Glomerular visceral epithelial cell (primary cell): Measurements from ENCODE around the gene NXN.
A peak's percentile ranks its signal among the peaks of the same experiment; 100 is the strongest.
"Not testable (repeated sequence)": the region's sequence is repeated elsewhere in the genome, so short reads cannot be mapped to it uniquely, and the experiment has no call there.

Source experiments
- DNase-seq: peaks from one replicate; pipeline ENCODE4 v3.0.0-alpha.2; 2016; ENCODE audit errors: extremely low spot score

Gene NXN

DNA sequence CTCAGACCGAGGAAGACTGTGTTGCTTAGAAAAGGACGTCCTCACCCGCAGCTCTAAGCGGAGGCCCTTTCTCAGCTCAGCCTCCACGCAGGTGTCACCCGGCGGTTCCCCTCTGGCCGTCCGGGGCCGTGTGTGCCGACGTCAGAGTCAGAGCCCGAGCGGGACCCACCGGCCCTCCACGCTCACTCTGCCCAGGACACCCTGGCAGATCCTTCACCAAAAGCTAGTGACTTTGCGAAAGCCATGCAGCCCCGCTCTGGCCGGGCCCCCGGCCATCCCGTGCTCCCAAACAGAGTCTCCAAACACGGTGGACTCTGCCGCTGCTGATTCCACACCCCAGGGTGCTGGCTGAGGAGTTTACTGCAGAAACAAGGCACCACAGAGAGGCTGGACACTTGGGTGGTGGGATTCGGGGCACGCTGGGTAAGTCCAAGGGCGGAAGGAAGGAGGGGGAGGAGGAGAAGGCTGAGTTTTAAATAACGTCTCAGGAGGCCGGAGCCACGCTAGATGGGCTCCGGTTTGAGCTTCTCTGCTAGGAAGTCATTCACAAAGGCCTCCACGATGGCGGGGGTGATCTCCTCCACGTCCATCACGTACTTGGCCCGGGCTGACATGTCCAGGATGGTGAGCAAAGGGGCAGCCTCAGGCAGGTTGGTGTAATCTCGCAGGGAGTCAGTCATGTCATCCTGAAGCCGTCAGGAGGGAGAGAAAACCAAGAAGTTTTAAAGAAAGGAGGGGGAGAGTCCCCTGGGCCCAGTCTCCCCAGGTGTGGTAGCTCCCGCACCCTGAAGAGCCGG is 178.9 kb downstream of the NXN start:
- no peak for DNase-seq

DNA sequence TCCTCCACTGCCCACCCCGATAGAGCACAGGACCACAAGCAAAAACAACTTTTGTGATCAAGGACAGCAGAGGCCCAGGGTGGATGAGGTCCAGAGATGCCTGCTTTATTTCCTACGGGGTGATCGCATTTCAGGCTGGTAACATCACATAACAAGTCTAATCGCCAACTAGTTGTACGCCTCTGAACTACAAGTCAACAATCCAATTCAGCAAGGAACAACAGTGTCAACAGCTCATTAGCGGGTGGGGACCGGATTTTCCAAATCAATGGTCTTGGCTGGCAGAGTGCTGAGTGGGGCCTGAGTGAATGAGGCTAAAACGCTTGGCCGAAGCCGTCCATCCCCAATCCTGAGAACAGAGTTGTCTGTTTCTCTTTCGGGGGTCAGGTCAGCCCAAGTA is 180.3 kb downstream of the NXN start:
- DNase-seq, result no peak

DNA sequence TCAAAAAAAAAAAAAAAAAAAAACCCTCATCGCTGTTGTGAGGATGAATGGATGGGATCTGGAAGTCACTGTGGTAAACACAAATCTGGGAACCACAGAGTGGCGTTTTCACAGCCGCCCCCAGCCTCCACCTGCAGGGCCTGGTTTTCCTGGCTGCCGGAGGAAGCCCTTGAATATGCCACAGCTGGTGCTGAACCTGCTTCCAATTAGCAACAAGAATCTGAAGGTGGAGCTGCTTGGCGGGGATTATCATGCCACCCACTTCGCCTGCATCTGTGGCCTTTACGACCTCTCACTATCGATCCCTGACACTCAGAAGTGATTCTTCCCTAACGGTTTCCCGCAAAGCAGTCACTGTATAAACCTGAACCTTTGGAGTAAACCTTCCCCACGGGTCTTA is 181.3 kb downstream of the NXN start:
- no peak for DNase-seq

DNA sequence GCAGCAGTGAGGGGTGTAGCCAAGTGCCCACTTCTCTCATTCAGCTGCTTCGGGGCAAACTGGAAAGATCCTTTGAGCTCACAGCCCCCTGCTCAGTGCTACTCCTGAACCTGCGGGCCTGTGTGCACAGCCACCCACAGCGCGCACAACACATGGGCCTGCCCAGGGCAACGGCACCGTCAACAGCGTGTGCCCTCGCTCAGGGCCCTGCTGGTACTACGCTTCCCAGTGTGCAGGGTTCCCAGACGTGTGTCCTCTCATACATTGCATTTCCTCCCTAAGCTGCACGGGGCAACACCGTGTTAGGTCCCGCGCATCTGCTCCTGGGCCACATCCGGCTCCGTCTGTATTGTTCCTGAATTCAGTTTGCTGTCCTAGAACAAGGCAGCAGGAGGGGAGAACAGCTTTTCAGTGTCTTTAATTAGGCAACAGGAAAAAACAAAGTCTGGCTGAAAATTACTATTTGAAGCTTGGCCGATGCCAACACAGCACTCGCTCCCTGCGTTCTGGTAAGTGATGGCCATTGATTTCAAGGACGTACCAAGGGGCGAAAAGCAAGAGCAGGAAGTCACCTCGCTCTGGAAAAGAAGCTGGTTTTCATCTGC is 182.2 kb downstream of the NXN start:
- no peak for DNase-seq

DNA sequence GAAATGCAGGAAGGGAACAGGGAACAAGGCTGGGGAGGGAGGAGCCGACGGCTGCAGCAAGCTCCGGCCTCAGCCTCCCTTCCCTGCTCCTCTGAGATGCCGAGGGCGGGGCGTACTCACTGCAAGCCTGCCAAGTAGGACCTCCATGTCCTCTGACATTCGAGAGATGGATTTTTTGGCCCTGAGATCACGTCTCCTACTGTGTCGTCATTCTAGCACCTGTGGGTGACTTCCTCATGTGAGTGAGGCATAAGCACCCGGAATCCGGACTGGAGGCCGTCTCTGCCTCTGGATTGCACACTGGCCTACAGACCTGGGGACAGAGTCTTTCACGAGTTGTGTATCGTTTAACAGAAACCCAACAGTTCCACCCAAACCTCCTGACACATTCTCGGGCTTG is 183.0 kb downstream of the NXN start:
- no peak for DNase-seq

DNA sequence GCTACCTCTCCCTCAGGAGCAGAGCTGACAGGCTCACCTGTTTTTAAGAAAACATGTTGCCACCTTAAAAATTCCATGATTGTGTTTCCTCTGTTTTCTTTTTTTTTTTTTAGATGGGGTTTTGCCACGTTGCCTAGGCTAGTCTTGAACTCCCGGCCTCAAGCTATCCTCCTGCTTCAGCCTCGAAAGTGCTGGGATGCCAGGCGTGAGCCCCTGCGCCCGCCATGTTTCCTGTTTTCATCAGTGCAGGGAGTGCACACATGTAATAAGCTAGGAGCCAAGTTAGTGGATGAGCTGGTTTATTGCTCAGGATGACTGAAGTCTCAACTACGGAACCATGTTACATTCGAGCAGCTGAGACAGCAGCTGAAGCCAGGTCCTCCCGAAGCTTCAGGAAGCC is 183.9 kb downstream of the NXN start:
- no peak for DNase-seq

DNA sequence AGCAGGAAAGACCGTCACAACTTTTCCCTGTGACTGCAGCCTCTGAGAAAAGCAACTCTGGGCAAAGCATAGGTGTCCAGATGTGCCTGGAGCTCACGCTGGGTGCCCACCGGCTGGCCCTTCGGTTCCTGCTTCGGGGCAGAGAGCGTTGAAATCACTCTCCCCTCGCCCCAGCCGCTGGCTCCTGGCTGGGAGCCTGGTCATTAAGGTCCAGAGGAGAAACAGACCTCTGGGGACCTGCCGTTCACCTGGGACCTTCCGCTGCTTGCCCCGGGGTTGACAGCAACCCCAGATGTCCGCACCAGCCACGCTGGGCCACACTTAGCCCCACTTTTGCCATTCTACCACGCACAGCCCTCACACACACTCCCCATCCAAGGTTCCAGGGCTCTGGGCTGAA is 184.3 kb downstream of the NXN start:
- DNase-seq, result no peak

DNA sequence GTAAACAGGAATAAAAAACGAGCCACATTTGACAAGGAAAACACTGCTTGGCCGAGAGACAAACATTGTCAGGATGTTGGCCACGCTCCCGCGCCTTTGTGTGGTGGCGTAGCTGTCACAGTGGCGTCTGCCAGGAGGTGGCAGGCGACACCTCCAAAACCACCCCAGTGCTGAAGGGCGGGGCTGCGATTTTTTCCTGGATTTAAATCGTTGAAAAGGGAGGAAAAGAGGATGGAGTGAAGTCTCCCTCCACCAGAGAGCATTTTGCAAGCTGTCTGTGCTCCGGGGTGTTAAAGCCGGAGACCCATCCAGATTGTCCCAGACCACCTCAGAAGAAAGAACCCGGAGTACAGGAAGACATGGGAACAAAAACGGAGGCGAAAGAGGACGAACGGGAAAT is 184.7 kb downstream of the NXN start:
- DNase-seq, result peak; percentile 58

DNA sequence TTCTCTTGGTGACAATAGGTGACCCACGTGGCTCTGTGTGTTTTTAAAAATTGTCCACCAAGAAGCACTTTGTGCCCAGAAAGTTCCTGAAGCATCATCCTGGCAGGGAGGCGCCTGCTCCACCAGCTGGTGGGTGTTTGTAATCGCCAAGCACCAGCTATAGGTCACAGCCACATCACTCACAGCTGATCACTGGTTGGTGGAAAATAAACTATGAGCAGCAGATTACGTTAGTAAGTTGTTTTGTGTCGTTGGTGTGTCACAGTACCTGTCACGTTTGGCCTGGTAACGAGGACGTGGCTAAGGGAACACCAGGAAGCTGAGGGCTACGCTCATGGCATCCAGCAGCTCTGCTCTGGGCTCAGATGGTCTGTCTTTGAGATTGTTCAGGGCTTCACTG is 187.3 kb downstream of the NXN start:
- DNase-seq, result no peak

DNA sequence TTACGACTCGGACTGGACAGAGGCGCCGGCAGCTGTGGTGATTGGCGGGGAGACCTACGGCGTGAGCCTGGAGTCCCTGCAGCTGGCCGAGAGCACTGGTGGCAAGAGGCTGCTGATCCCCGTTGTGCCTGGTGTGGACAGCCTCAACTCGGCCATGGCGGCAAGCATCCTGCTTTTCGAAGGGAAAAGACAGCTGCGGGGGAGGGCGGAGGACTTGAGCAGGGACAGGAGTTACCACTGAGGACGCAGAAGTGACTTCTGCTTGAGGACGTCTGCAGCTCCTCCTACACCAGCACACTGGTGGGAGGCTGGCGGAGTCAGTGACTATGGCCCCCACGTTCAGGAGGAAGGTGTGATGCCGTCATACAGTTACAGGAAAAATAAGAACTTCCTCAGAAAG is 187.7 kb downstream of the NXN start:
- no peak for DNase-seq

DNA sequence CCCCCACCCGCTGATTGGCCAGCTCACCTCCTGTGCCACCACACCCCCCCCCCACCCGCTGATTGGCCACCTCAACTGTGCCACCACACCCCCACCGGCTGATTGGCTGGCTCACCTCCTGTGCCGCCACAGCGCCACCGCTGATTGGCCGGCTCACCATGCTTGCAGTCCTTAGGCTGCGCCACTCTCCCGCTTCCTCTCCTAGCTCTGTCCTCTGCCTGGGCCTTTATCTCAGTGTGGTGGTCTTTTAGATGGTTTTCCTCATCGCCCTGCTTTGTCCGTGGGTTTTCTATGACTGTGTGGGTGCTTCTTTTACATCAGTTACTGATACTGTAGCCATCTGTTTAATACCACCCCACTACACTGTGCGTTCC is 188.7 kb downstream of the NXN start:
- not testable (repeated sequence) for DNase-seq

DNA sequence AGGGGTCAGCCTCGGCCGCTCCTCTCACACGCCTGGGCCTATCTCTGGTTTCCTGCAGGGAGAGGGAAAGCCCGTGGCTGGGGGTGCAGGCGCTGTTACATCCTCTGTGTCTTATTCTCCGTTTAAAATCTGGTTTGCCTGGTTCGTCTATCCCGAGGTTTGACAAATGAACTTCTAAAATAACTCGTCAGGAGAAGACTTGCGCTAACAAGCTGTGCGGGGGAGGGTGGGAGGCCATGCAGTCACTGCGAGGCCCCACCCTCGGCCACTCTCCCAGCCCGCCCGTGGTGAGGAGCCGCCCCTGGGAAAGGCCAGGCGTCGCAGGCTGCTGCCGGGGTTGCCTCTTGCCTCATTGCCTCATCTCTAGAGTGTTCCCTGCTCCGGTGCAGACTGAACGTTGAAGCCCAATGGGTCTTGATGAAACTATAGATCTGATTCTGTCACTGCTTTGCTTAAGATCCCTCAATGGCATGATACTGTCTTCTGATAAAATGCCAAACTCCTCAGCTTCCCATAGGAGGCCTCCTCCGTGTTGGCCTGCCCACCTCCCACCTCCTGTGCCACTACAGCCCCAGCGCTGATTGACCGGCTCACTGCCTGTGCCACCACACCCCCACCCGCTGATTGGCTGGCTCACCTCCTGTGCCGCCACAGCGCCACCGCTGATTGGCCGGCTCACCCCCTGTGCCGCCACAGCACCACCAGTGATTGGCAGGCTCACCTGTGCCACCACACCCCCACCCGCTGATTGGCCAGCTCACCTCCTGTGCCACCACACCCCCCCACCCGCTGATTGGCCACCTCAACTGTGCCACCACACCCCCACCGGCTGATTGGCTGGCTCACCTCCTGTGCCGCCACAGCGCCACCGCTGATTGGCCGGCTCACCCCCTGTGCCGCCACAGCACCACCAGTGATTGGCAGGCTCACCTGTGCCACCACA is 189.4 kb downstream of the NXN start:
- DNase-seq, result not testable (repeated sequence)

DNA sequence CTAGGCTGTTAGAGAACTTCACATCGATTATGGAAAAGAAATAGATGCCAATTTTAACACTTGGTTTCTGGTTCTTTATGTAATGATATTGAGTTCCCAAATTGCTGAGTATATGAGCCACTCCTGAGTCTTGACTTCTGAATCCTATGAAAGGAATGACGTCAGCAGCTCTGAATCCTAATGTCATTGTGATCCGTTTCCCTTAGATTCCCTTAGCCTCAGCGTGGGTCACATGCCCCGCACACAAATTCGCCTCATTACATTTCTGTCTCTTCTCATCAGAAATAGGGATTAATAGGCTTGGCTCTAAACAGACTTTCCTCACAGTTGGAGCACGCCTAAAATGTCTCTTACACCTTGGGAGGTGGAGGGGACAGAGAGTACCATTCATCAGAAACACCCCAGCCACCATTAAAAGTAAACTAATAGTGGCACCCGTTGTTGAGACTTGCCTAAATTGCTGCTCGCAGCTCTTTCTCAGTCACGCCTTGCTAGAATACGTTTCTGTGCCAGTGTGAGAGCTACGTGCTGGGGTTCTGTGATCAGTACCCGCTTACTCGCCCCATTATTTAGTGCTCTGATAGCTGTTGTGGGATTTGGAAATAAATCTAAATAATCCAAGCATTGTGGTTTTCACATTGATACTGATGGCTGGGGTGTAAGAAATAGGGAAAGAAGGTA is 190.3 kb downstream of the NXN start:
- DNase-seq, result no peak

DNA sequence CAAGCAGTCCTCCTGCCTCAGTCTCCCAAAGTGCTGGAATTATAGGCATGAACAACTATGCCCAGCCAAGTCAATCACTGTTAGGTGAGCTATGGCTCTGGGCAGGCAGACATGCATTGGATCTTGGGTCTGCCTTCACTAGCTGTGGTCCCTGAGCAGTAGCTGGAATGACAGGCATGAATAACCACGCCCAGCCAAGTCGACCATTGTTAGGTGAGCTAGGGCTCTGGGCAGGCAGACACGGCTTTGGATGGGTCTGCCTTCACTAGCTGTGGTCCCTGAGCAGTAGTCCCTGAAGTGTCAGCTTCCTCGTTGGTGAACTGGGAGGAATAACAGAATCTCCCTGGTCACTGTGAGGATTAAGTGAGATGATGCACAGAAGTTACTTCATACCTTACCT is 191.0 kb downstream of the NXN start:
- no peak for DNase-seq

DNA sequence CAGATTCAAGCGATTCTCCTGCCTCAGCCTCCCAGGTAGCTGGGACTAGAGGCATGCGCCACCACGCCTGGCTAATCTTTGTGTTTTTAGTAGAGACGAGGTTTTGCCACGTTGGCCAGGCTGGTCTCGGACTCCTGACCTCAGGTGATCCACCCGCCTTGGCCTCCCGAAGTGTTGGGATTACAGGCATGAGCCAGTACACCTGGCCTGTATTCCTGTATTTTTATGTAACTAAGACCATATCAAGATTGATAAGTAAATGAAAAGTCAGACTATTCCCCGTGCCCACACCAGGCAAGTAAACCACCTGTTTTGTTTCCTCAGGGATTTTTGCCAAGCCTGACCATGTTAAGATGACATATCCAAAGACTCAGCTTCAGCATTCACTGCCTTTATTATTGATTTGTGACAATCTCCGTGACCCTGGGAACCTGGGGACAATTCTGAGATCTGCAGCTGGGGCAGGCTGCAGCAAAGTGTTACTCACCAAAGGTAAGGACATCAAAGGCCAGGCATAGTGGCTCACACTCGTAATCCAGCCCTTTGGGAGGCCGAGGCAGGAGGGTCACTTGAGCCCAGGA is 191.8 kb downstream of the NXN start:
- no peak for DNase-seq

DNA sequence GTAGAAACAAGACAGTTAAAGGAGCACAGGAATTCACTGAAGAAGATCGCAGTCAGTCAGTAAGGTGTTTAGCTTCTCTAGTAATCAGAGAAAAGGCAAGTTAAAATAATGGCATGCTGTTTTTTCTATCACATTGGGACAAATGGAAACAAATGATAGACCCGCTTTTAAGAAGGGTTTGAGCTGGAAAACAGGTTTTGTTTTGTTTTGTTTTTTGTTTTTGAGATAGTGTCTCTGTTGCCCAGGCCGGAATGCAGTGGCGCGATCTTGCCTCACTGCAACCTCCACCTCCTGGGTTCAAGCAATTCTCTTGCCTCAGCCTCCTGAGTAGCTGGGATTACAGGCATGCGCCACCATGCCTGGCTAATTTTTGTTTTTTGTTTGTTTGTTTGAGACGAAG is 193.7 kb downstream of the NXN start:
- not testable (repeated sequence) for DNase-seq

DNA sequence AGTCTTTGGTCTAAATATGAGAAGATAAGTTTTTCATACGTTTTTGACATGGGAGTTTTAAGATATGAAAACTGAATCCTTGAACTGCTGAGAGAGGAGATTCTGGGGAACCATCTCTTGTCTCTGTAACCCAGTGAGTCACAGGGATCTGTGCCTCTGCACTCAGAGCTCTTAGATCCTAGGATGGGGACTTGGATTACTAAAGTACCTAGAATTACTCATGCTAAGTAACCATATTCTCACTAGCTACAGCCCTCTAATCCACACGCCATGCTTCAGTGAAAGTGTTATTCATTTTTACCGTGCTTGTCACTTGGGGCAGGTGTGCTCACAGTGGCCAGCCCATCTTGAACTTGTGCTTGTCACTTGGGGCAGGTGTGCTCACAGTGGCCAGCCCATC is 195.4 kb downstream of the NXN start:
- no peak for DNase-seq

DNA sequence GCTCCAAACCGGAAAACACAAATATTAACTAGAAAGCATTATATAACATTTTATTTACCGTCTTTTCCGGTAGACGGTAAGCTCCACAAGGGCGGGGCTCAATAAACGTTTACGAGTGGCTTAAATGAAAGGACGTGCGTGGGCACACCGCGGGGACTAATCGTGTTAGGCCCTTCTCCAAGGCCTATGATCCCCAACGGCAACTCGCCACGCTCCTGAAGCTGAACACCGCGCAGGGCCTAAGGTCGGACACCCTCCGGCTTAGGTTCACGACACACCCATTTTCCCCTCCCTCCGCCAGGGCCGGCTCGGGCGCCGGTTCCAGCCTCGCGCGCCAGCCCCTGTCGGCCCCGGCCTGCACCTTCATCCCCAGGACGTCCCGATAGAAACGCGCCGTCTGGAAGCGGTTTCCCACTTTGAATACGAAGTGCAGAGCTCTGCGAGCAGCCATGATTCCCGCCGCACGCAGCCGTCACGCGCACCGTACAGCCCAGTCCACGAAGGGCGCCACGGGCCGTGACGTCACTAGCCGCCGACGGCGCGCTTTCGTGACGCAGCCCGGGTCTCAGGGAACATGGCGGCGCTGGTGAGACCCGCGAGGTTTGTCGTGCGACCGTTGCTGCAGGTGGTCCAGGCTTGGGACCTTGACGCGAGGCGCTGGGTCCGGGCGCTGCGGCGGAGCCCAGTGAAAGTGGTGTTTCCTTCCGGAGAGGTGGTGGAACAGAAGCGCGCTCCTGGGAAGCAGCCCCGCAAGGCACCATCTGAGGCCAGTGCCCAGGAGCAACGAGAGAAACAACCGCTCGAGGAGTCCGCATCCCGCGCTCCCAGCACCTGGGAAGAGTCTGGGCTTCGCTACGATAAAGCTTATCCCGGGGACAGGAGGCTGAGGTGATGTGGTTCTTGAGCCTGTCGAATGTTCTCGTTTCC is 197.5 kb downstream of the NXN start, which contains the start of the genes GLOD4 and MRM3:
TSS of gene GLOD4 (minus strand) at position 476 of the 927 bp plus-strand sequence. CDS start at position 451, 25 bp downstream.
TSS of gene MRM3 (plus strand) at position 549 of the 927 bp plus-strand sequence. CDS start at position 575, 26 bp downstream.
- DNase-seq, result peak; percentile 85

DNA sequence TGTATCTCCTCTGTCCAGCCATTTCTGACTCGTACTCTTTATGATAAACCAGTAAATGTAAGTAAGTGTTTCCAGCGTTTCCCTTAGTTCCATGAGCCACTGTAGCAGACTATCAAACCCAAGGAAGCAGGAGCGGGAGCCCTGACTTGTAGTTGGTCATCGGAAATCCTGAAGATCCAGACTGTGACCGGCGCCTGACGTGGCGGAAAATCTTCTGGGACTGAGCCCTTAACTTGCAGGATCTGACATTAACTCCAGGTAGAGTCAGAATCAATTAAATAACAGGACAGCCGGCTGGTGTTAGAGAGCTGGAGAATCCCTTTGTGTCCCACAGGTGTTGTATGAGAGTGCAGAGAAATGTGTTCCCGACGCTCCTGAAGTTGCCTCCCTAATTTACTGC is 201.5 kb downstream of the NXN start:
- DNase-seq, result no peak

DNA sequence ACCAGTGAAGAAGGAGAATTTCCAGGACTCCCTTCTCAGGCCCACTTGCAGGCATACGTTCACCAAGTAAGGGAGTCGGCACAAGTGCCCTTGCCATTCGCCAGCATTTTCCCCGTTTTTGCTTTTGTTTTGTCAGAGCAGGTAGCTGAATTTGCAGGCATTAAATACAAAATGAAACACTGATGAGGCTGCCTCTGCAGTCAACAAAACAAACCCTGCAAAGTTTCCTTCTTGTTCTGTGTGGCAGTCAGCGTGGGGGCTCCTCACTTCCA is 205.3 kb downstream of the NXN start:
- no peak for DNase-seq
